HL-60/S4 treated with phorbol 12-myristate 13-acetate at 8.2 ng/mL for 4 days and 3 days (cell line): ENCODE data around the gene SRP9.
"Not testable (repeated sequence)": the region's sequence is repeated elsewhere in the genome, so short reads cannot be mapped to it uniquely, and the experiment has no call there.

Experiments used
- in situ Hi-C: fragments of 300-500 bp; cut with MboI; formaldehyde crosslinking; loops from 2 replicates; pipeline ENCODE4 v1.15.0; 2022; ENCODE audit warnings: low sequenced_read_pairs

SRP9 gene

GRCh38 chr1:225834417-225835329, 57.0 kb downstream of the SRP9 start:
- in situ Hi-C loops, result no loop called here

DNA sequence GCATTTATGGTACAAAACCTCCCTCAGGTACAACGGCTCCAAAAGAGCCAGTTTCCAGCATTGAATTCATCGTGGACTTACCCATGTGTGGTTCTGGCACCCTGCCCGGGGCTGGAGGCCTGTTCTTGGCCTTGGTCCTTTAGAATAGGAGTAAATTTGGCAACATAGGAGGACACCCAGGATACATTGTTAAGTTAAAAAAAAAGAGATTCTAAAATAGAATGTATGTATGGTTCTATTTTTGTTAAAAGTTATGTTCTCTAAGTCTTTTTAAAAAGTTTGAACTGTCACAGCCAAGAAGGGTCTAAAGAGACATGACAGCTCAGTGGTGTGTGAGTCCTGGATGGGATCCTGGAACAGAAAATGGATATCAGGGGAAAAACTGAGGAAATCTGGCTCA, 58.2 kb downstream of the SRP9 start:
- in situ Hi-C loops, result no loop called here

- in situ Hi-C loops, result not testable (repeated sequence)
These were observed 58.7 kb downstream of the SRP9 start for GRCh38 chr1:225836296-225836695.

GRCh38 chr1:225838793-225839192, 61.2 kb downstream of the SRP9 start:
- in situ Hi-C loops, result no loop called here
